ENCODE results near the gene PSMA5.
"Not testable (repeated sequence)": the region's sequence is repeated elsewhere in the genome, so short reads cannot be mapped to it uniquely, and the experiment has no call there.

Gene PSMA5

GRCh38 chr1:109427171-109427467, 871 bp upstream of the PSMA5 start:
- DNase-seq, result no peak

GRCh38 chr1:109425391-109426280, 612 bp downstream of the PSMA5 start:
- peak; percentile 46 for DNase-seq

- DNase-seq, result no peak
Observed at GRCh38 chr1:109423498-109423897, 2.8 kb downstream of the PSMA5 start.

GRCh38 chr1:109412551-109412950, 13.7 kb downstream of the PSMA5 start:
- no peak for DNase-seq

GRCh38 chr1:109404838-109405237, 21.4 kb downstream of the PSMA5 start:
- no peak for DNase-seq

GRCh38 chr1:109402025-109402424, 24.2 kb downstream of the PSMA5 start:
- DNase-seq, result no peak

- no peak for DNase-seq
Observed at GRCh38 chr1:109400035-109400655, 26.1 kb downstream of the PSMA5 start.

GRCh38 chr1:109399326-109399957, 26.8 kb downstream of the PSMA5 start:
- peak; percentile 81 for DNase-seq

- DNase-seq, result no peak
Observed at GRCh38 chr1:109398343-109399225, 27.7 kb downstream of the PSMA5 start.

- peak; percentile 66 for DNase-seq
Observed at GRCh38 chr1:109397581-109398342, 28.5 kb downstream of the PSMA5 start, which contains the start of gene SORT1. Gene SORT1, minus strand, starts transcription at chr1:109397918. Its CDS starts 26 bp downstream, at chr1:109397892.

- DNase-seq, result no peak
Observed at GRCh38 chr1:109396871-109397580, 29.2 kb downstream of the PSMA5 start.

GRCh38 chr1:109396513-109396839, 29.8 kb downstream of the PSMA5 start:
- DNase-seq, result no peak

GRCh38 chr1:109395602-109396512, 30.4 kb downstream of the PSMA5 start:
- DNase-seq, result peak; percentile 49

- not testable (repeated sequence) for DNase-seq
Observed at GRCh38 chr1:109395282-109395599, 31.0 kb downstream of the PSMA5 start.

GRCh38 chr1:109394591-109395281, 31.5 kb downstream of the PSMA5 start:
- no peak for DNase-seq

GRCh38 chr1:109393617-109394233, 32.5 kb downstream of the PSMA5 start:
- no peak for DNase-seq

GRCh38 chr1:109392788-109393616, 33.2 kb downstream of the PSMA5 start:
- DNase-seq, result peak; percentile 27

GRCh38 chr1:109392037-109392787, 34.0 kb downstream of the PSMA5 start:
- DNase-seq, result no peak
